Neural progenitor cell (in vitro differentiated cells): ENCODE results near the gene SCAI. TPM values are rescaled to one million over a fixed set of nuclear protein-coding genes. Genes with fewer than 3 reads are reported as not detected.

ENCODE experiments used
- DNase-seq: peaks from one replicate; pipeline ENCODE4 v3.0.0-alpha.2; 2016; ENCODE audit warnings: low spot score
- H2AFZ ChIP-seq: fragments of 200-600 bp; sonication (generic); replicated peaks from 2 replicates; pipeline ENCODE4 v1.6.1; 2016; ENCODE audit warnings: antibody characterized with exemption
- H3F3A ChIP-seq: fragments of 200-600 bp; sonication (generic); 2 replicates; pipeline ENCODE4 v1.6.1; 2016; ENCODE audit warnings: antibody characterized with exemption, low read depth
- H3K27ac ChIP-seq: fragments of 200-600 bp; sonication (generic); 2 replicates; pipeline ENCODE4 v1.5.1; 2016; ENCODE audit warnings: mild to moderate bottlenecking
- H3K27me3 ChIP-seq: fragments of 200-600 bp; sonication (generic); 2 replicates; pipeline ENCODE4 v1.6.1; 2016; ENCODE audit warnings: mild to moderate bottlenecking, moderate library complexity
- H3K36me3 ChIP-seq: fragments of 200-600 bp; sonication (generic); 2 replicates; pipeline ENCODE4 v1.5.1; 2016
- H3K4me1 ChIP-seq: fragments of 200-600 bp; sonication (generic); 2 replicates; pipeline ENCODE4 v1.6.1; 2016; ENCODE audit warnings: mixed run types
- H3K4me2 ChIP-seq: fragments of 200-600 bp; sonication (generic); 2 replicates; pipeline ENCODE4 v1.6.1; 2016
- H3K4me3 ChIP-seq: fragments of 200-600 bp; sonication (generic); 2 replicates; pipeline ENCODE4 v1.5.1; 2016
- H3K79me2 ChIP-seq: fragments of 200-600 bp; sonication (generic); 2 replicates; pipeline ENCODE4 v1.6.1; 2016; ENCODE audit warnings: low read depth
- H3K9ac ChIP-seq: fragments of 200-600 bp; sonication (generic); 2 replicates; pipeline ENCODE4 v1.6.1; 2016
- H3K9me3 ChIP-seq: fragments of 200-600 bp; sonication (generic); 2 replicates; pipeline ENCODE4 v1.5.1; 2016; ENCODE audit warnings: low read depth
- H4K20me1 ChIP-seq: fragments of 200-600 bp; sonication (generic); 2 replicates; pipeline ENCODE4 v1.6.1; 2016; ENCODE audit warnings: low read depth
- H3K27ac Mint-ChIP-seq: 3 replicates; pipeline ENCODE4 v1.8.0; 2021; ENCODE audit warnings: mixed read lengths
- H3K27me3 Mint-ChIP-seq: 2 replicates; pipeline ENCODE4 v1.8.0; 2022; ENCODE audit warnings: low read depth, mild to moderate bottlenecking, inconsistent platforms, moderate library complexity, mixed read lengths; ENCODE audit not compliant: insufficient read depth
- H3K36me3 Mint-ChIP-seq: 3 replicates; pipeline ENCODE4 v1.8.0; 2021; ENCODE audit warnings: mixed read lengths
- H3K4me1 Mint-ChIP-seq: 3 replicates; pipeline ENCODE4 v1.8.0; 2021; ENCODE audit warnings: mixed read lengths
- H3K4me3 Mint-ChIP-seq: 3 replicates; pipeline ENCODE4 v1.8.0; 2021; ENCODE audit warnings: mild to moderate bottlenecking, moderate library complexity, mixed read lengths
- H3K9me3 Mint-ChIP-seq: 3 replicates; pipeline ENCODE4 v1.8.0; 2020; ENCODE audit warnings: mixed read lengths
- CTCF ChIP-seq: fragments of 200-600 bp; sonication (generic); IDR thresholded peaks from 2 replicates; pipeline ENCODE4 v1.5.1; 2017; ENCODE audit warnings: antibody characterized with exemption, mild to moderate bottlenecking
- EZH2 ChIP-seq: fragments of 200-600 bp; sonication (generic); IDR thresholded peaks from 2 replicates; pipeline ENCODE4 v1.6.1; 2017; ENCODE audit warnings: antibody characterized with exemption, mild to moderate bottlenecking, moderate library complexity
- EZH2phosphoT487 ChIP-seq: fragments of 200-600 bp; sonication (generic); IDR thresholded peaks from 2 replicates; pipeline ENCODE4 v1.6.1; 2017; ENCODE audit warnings: antibody characterized with exemption
- total RNA-seq: library from RNA; depleted of rRNA; stranded (reverse); fragments of >200 nt; gene quantifications from 2 replicates; pipeline ENCODE4 v1.2.3, GENCODE V29; 2015; ENCODE audit warnings: low replicate concordance

SCAI gene
- total RNA-seq, 1 donor from 2014 or later: 30.2 TPM

GRCh38 chr9:124897570-124898460 is 245.5 kb downstream of the SCAI start:
- Mint-ChIP-seq H3K27ac (no peak overlapping the region), H3K9me3 (no peaks in the 10 kb centered on the region), H3K36me3 (peaks cover 25% of the 10 kb centered on the region), H3K27me3 (peaks cover 4% of the 10 kb centered on the region), H3K4me3 (no peak overlapping the region), H3K4me1 (no peaks in the 10 kb centered on the region)
- no peak for DNase-seq
- Histone ChIP-seq H3K27me3 (no peaks in the 10 kb centered on the region), H3K9me3 (no peaks in the 10 kb centered on the region), H3K4me1 (no peaks in the 10 kb centered on the region), H3F3A (no peaks in the 10 kb centered on the region), H3K79me2 (no peaks in the 10 kb centered on the region), H3K9ac (peak overlapping the region; percentile 1), H4K20me1 (no peaks in the 10 kb centered on the region), H2AFZ (no peak overlapping the region), H3K4me3 (no peak overlapping the region), H3K4me2 (no peak overlapping the region), H3K36me3 (no peaks in the 10 kb centered on the region), H3K27ac (no peak overlapping the region)
- TF ChIP-seq EZH2phosphoT487 (no peak), EZH2 (no peak), CTCF (no peak)

- H3K27ac Mint-ChIP-seq: no peak overlapping the region
- H3K36me3 Mint-ChIP-seq: peaks cover 28% of the 10 kb centered on the region
- Histone ChIP-seq H4K20me1 (no peaks in the 10 kb centered on the region), H3K79me2 (no peaks in the 10 kb centered on the region), H3K27me3 (no peaks in the 10 kb centered on the region), H3K9ac (no peak overlapping the region), H3K4me2 (no peak overlapping the region), H3K4me3 (no peak overlapping the region), H2AFZ (no peak overlapping the region), H3K9me3 (no peaks in the 10 kb centered on the region), H3K27ac (no peak overlapping the region), H3K4me1 (no peaks in the 10 kb centered on the region), H3K36me3 (no peaks in the 10 kb centered on the region), H3F3A (no peaks in the 10 kb centered on the region)
- no peak for TF ChIP-seq EZH2
- peak; percentile 47 for TF ChIP-seq CTCF
- no peaks in the 10 kb centered on the region for H3K9me3 Mint-ChIP-seq
- peaks cover 4% of the 10 kb centered on the region for H3K27me3 Mint-ChIP-seq
- H3K4me3 Mint-ChIP-seq: no peak overlapping the region
- no peaks in the 10 kb centered on the region for H3K4me1 Mint-ChIP-seq
- peak; percentile 55 for DNase-seq
Observed at GRCh38 chr9:124894741-124895170, 248.6 kb downstream of the SCAI start.

- TF ChIP-seq EZH2phosphoT487: no peak
- no peak for TF ChIP-seq CTCF
- TF ChIP-seq EZH2: no peak
- Mint-ChIP-seq H3K9me3 (no peaks in the 10 kb centered on the region), H3K4me1 (no peaks in the 10 kb centered on the region), H3K27ac (no peak overlapping the region), H3K4me3 (no peak overlapping the region), H3K27me3 (peaks cover 4% of the 10 kb centered on the region), H3K36me3 (peaks cover 31% of the 10 kb centered on the region)
- Histone ChIP-seq H3K4me2 (no peak overlapping the region), H3K79me2 (no peaks in the 10 kb centered on the region), H3K4me1 (no peaks in the 10 kb centered on the region), H3K36me3 (no peaks in the 10 kb centered on the region), H3K27me3 (no peaks in the 10 kb centered on the region), H3K9me3 (no peaks in the 10 kb centered on the region), H3F3A (no peaks in the 10 kb centered on the region), H2AFZ (no peak overlapping the region), H3K4me3 (no peak overlapping the region), H3K9ac (no peak overlapping the region), H4K20me1 (no peaks in the 10 kb centered on the region), H3K27ac (no peak overlapping the region)
- DNase-seq: no peak
Observed at GRCh38 chr9:124894035-124894740, 249.1 kb downstream of the SCAI start.

Other genes starting within 250 kb of the SCAI start
- 9.5 and 17.8 TPM in 2 replicates for gene GOLGA1, start 202.4 kb downstream of the SCAI start, total RNA-seq
- gene PPP6C, start 46.3 kb upstream of the SCAI start, total RNA-seq: 41.7 and 61.7 TPM in 2 replicates
- gene RABEPK, start 57.0 kb upstream of the SCAI start, total RNA-seq: 7.8 and 12.4 TPM in 2 replicates
- gene HSPA5, start 97.8 kb upstream of the SCAI start, total RNA-seq: 39.1 and 44.2 TPM in 2 replicates
- gene GAPVD1, start 118.3 kb upstream of the SCAI start, total RNA-seq: 33.1 and 43.5 TPM in 2 replicates